COLO829 (cell line): ENCODE data around the gene DCST1.

Experiments used
- DNase-seq: peaks from one replicate; pipeline ENCODE4 v3.0.0; 2012; ENCODE audit warnings: low spot score

DCST1 gene

DNA sequence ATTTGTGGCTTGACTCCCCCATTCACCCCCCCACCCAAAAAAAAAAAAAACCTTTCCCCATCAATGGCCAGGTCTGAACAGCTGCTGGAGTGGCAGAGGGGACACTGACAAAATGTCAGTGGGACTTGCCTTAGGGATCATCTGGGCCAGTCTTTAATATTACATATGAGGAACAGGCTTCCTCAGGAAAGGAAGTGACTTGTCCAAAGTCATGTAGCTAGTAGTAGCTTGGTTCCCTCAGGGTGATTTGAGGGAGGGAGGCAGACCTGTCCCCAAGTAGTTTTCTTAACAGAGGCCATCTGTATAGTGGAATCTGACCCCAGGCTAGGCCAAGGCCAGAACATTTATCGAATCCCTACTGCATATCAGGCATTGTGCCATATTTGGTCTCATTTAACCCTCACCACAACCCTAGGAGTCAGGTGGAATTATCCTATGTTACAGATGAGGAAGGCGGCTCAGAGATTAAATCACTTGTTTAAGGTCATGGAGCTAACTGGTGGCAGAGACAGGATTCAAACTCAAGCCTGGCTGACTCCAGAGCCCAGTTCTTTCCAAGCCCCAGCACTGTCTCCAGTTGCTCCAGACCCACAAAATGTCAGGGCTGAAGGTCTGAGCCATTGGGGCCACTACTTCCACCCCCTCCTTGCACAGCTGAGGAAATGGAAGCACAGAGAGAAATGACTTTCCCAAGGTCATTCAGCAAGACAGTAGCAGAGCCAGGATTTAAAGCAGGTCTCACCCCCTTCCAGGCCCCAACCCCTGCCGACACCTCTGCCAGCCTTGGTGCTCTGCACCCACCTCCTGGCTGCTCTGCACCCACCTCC is 20.6 kb upstream of the DCST1 start:
- DNase-seq: no peak

DNA sequence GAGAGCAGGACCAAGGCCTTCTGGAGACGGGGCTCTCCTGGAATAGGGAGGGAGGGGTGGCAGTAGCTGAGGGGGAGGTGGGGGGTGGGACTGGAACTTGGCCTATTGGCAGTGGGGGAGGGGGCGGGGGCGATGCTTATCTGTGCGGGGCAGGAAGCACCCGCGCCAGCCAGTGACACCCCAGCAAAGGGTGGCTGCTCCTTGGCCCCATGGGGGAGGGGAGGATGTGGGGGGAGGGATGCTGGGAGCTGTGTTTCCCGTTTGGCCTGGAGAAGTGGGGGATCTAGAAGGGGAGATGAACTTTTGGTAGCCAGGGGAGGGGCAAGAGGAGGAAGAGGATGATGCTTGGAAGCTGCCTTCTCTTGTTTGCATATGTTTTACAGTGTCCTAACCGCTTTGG is 20.0 kb upstream of the DCST1 start:
- DNase-seq: no peak

DNA sequence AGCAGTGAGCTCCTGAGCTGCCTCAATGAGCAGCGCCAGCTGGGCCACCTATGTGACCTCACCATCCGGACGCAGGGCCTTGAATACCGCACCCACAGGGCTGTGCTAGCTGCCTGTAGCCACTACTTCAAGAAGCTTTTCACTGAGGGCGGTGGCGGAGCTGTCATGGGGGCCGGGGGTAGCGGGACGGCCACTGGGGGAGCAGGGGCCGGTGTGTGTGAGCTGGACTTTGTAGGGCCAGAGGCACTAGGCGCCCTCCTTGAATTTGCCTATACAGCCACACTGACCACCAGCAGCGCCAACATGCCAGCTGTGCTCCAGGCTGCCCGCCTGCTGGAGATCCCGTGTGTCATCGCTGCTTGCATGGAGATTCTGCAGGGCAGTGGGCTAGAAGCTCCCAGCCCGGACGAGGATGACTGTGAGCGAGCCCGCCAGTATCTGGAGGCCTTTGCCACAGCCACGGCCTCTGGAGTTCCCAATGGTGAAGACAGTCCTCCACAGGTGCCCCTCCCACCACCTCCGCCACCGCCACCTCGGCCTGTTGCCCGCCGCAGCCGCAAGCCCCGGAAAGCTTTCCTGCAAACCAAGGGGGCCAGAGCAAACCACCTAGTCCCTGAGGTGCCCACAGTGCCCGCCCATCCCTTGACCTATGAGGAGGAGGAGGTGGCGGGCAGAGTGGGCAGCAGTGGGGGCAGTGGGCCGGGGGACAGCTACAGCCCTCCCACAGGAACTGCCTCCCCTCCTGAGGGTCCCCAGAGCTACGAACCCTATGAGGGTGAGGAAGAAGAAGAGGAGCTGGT is 18.7 kb upstream of the DCST1 start:
- no peak for DNase-seq

DNA sequence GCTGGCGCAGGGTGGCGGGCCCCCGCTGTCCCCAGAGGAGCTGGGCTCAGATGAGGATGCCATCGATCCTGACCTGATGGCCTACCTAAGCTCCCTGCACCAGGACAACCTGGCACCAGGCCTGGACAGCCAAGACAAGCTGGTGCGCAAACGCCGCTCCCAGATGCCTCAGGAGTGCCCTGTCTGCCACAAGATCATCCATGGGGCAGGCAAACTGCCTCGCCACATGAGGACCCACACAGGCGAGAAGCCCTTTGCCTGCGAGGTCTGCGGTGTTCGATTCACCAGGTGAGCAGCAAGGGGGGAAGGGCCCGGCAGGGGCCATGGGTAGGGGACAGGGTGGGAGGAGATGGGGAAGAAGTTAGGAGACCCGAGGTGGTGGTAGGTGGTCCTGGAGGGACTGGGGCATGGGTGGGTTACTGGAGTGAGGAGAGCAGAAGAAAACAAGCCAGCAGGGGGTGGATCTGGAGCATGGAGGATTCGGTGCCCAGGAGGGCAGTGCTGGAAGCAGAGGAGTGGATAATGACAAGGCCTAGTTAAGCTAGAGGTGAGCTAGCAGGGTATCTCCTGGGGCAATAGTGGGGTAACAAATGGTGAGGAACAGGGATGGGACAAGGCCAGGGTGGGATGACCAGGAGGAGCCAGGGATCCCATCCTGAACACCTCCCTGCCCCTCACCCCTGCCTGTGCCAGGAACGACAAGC is 17.9 kb upstream of the DCST1 start:
- DNase-seq: no peak

DNA sequence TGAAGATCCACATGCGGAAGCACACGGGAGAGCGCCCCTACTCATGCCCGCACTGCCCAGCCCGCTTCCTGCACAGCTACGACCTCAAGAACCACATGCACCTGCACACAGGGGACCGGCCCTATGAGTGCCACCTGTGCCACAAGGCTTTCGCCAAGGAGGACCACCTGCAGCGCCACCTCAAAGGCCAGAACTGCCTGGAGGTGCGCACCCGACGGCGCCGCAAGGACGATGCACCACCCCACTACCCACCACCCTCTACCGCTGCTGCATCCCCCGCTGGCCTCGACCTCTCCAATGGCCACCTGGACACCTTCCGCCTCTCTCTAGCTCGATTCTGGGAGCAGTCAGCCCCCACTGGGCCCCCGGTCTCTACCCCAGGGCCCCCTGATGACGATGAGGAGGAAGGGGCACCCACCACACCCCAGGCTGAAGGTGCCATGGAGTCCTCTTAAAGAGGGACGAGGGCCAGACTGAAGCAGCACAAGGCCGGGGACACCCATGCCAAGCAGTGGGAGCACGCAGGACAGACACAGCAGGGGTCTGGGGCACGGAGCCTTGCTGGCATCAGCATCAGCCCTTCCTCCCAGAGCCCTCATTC is 17.3 kb upstream of the DCST1 start:
- DNase-seq: no peak

DNA sequence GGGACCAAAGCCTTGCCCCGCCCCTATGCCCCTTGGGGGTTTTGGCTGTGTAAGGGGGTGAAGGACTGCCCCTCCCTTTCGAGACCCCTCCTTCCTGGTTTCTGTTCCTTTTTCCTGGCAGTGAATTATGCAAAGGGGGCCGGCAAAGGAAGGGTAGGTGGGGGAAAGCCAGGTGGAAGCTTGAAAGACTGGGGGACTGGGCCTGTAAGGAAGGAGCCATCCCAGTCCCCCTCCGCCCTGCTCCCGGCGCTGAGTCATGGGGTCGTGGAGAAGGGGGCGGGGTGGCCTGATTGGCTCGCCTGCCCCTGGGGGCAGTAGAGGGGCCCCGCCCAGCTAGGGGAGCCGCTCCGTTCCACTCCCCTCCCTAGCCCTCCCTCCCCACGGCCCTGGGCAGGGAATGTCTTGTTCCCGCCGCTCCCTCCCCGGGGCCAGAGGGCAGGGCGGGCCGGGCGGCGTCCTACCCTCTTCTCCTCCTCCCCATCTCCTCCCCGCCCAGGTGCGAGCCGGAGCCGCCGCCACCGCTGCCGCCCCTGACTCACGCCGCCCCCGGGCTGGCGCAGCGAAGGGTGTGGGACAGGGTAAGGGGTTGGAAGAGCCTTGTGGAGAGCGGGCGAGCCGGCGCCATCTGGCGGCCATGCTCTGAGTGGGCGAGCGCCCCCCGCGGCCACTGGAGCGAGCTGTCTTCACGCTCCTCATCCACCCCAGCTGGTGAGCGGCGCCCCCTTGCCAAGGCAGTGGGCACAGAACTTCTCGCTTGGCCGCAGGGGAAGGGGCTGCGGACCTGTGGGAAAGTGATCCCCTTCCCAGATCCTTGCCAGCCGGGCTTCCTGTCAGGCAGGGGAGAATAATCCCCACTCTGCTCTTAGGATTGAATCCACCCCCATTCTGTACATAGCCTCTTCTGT is 16.3 kb upstream of the DCST1 start:
- DNase-seq: peak; percentile 88

DNA sequence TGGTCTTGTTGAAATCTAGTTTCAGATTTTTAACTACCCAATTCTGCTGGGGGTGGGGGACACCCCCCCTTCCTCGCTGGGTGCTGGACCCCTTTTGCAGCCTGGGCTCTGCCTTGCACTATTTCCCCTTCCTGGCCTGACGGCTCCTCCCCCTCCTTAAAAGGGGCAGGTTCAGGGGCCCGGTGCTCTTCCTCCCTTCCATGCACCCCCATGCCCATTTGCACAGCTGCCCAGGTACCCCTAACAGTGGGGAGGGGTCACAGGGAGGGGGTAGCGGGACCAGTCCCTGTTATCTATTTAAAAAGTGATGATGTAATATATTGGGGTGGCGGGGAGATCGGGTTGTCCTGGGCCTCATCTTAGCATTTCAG is 15.7 kb upstream of the DCST1 start:
- no peak for DNase-seq

DNA sequence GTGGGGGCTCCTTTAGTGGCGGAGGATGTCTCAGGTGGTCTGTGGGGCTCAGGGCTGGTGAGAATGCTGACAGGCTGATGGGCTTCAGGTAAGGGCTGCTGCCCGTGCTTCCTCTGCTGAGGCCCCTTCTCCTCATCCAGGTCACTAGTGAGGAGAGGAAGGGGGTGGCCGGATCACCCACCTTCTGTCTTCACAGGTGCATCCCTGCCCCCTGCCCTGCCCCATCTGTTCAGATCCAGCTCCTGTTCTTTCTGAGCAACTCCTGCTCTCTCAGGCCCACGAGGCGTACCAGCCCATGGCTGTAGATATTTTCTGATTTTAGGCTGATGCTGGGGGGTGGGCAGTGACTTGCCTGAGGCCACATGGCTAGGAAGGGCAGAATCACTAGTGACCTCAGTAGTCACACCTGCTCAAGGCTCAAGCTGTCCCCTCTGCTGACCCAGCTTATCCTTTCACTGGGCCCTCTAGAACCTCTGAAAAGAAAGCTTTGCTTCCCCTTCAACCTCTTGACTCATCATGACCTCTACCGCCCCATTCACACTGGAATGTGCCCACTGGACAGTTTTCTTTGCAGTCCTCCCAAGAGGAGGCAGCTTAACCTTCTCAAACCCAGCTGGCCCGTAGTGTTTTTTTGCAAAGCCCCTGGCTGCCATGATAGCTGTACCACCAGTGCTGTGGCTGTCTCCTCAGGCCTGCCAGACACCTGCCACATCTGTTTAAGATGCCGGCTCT is 14.8 kb upstream of the DCST1 start:
- DNase-seq: no peak

DNA sequence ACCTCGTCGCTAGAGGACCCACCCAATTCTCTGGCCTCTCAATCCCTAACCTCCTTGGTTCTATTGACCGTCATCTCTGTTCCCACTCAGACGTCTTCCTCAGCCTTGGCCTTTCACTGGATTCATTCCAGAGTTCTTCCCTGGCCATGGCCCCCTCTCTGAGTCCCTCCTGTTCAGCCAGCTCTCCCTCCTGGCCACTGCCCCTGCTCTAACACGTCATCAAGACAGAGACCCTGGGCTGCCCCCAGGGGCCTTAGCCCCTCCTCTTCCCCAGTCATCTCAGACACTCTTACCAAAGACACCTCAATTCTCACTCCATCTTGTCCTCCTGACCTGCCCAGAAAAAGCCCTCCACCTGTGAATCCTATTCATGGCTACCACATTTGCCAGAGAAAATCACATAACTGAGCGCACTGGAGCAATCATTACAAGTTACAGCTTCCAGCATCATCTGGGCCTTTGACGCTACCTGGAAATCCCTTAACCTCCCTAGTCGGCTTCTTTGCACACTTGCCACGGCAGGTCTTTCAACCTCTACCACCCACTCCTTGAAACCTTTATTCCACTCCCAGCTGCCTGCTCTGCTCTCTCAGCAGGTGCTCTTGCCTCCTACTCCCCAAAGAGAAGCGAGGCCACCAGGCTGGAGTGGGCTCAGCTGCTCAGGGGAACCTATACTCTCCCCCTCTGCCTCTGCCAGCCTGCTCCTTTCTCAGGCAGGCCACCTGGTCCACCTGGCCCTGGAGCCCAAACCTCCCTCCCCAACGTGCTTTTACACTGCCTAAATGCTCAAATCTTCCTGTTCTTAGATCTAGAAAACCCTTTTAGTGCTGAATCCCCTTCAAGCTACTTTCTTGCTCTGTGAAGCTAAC is 14.0 kb upstream of the DCST1 start:
- DNase-seq: no peak

DNA sequence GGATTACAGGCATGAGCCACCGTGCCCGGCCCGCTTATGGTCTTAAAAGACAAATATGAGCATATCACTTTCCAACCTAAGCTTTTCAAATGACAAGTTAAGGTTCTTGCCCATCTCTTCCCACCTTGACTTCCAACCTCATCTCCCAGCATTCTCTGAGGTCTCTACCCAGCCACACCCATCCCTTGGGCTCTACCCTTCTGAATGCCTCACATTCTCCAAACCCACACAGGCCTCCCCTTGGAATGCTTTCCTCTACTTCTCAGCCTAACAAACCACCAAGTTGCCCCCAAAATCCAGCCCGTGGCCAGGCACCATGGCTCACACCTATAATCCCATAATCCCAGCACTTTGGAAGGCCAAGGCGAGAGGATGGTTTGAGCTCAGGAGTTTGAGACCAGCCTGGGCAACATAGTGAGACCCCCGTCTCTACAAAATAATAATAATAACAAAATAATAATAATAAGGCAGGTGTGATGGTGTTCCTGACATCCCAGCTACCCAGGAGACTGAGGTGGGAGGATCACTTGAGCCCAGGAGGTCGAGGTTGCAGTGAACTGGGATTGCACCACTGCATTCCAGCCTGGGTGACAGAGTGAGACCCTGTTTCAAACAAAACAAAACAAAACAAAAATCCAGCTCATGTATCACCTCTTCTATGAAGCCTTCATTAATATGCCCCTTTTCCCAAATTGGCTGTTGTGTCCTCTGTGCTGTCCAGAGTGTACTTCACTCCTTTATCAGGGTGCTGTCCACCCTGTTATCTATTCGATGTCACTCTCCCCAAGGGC is 11.3 kb upstream of the DCST1 start:
- DNase-seq: no peak

DNA sequence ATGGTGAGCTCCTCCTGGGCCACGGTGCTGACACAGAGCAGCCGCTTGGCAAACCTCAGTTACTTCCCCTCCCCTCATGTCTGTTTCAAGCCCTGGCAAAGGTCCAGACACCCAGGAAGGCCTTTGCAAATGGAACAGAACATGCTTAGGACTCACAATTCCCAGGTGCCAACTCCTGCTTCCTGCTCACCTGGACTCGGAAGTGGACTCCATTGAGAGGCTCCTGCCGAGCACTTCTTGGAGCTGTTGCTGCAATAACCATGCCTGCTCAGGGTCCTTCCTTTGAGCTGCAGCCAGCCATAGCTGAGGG is 10.7 kb upstream of the DCST1 start:
- no peak for DNase-seq

DNA sequence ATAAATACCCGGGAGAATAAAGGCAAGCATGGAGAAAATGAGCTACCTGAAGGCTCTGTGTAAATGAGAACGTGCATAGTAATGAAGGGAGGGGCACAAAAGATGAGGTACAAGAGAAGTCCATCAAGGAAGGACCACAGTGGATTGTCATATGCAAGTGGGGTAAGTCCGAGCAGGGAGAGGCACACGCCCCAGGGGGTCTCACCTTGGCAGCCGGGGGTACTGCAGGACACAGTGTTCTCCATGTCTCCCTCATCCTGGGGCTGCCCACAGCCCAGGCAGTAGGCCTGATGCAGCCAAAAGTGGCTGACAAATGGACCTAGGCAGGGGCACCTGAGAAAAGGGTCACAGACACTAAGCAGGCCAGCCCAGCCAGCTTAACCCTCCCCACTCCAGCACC is 10.0 kb upstream of the DCST1 start:
- DNase-seq: no peak

DNA sequence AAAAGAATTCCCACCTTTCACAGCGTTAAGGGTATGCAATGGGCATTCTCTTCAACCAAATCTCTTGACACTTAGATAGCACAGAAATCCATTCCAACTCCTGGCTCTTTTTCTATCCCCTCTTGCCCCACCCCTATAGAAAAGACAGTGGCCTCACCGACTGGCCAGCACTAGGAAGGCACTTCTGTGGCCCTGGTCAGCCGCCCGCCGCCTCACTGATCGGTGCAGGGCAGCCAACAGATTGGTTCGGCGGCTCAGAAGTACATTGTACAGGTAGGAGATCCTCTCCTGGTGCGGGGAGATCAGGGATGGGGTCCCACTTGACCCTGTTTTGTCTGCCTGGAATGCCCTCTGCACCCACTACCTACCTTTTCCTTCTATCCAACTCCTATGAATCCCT is 9.3 kb upstream of the DCST1 start:
- no peak for DNase-seq

DNA sequence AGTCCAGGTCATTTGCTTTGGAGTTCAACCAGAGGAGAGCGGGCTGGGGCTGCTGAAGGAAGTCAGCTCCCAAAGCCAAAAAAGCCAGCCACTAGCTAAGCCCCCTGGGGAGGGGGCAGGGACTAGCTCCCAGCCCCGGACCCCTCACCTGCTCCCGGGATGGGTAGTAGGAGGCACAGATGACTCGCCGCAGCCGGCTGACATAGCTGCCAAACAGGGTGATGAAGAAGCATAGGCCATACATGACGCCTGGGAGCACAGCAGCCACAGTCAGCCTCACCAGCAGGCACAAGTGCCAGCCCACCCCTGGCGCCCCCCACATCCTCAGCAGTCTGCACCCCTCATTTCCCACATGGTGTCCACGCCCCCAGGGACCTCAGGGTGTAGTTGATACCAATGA is 7.5 kb upstream of the DCST1 start:
- no peak for DNase-seq

DNA sequence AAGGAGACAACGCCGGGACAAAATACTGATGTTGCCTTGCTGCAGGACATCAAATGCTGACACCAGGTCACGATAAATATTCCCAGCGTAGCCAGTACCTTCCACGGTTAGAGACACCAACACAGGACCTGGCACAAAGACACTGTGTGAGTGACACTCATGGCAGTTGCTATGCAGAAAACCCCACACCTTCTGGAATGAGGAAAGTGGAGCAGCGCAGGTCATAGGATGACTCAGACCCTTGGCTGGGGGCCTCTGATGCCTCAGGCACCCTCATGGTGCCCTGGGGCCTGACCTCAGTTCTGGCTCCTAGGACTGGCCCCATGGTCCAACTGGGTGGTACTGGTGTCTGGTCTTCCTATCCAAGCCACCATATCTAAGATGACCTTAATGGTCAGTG is 7.0 kb upstream of the DCST1 start:
- no peak for DNase-seq

DNA sequence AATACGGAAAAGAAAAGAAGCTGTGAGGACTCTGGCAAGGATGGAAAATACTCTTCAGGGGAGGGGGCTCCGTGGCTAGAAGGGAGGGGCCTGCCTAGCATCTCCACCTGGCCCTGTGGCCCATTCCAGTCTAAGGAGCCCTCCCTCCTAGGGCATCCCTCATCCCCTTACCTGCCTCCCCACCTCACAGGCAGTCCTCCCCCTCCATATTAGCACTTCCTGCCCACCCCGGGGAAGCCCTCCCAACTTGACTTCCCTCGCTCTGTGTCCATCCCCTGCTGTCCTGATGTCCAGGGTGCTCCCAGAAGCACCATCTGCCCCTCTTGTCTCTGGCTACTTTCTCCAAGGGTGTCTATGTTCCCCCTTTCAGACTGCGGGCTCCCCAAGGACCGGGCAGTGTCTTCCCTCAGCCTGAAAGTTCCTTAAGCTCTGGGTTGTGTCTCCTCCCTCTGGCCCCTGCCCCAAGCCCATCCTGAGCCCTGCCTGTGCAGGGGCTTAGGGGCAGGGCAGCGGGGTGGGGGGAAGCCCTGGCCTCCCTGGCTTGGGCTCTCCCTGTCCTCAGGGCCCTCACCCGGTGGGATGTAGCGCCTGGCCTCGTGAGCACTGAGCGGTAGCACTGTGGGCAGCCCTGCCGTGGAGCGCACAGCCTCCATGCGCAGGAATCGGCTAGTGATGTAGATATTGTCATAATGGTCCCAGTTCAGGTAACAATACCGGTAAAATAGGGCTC is 3.9 kb upstream of the DCST1 start:
- DNase-seq: no peak

DNA sequence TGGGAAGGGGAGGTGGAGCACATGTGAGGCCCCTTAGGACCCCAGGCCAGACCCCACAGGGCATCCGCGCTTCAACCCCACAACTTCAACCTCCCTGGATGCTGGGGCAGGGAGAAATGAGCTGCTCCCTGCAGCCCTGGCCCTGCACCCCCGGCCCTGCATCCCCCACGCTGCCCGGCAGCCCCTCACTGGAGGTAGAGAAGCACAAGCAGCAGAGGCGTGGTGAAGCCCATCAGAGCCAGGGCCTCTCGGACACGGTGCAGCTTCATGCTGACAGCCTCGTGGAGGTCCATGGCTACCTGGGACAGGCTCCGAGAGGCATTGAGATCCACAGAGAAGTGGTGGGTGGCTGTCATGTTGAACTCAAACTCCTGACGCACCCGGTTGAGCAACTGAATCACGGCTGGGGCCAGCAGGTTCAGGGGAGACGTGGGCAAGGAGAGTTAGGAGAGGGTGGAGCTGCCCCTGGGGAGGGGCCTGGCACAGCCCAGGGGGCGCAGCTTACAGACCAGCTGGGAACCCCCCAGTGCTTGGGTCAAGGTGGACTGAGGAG is 3.3 kb upstream of the DCST1 start:
- no peak for DNase-seq

DNA sequence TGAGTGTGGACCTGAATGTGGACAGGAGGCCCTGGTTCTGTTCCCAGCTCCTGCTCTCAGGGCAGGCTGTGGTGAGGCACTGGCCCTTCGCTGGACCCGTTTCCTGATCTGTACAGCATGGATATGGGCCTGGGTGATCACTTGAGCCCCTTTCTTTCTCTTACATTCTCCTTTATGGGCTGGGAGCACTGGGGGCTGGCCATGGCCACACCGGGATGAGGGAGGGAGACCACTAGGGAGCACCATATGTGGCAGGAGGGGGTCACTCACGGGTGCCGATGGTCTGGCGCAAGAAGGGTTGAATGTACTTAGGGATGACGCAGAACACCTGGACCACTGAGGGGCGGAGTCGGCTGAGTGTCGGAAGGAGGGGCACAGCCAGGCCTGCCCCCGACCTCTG is 2.7 kb upstream of the DCST1 start:
- DNase-seq: no peak
